ENCODE results near the gene OR7A5. TPM values are rescaled to one million over a fixed set of nuclear protein-coding genes. Genes with fewer than 3 reads are reported as not detected.

OR7A5 gene
- total and polyA plus RNA-seq, 2 of the 8 experiments (the other 6 are each of a cell fraction or from before 2014, with no cell fraction given), result not detected

- Histone ChIP-seq H2AFZ (ENCODE audit: low read length) (no peak overlapping the region), H4K20me1 (replicated peaks in 1 of 2; ENCODE audit: control insufficient read depth in 1 of 2, insufficient read depth in 2 of 2, low read length in 2 of 2) (no peaks in the 10 kb centered on the region), H3K4me3 (ENCODE audit: extremely low read depth in 1 of 4, insufficient read depth in 2 of 4, low read depth in 3 of 4, low read length in 4 of 4) (no peak overlapping the region), H3K14ac (ENCODE audit: insufficient read length) (no peak overlapping the region), H3K9ac (replicated peaks in 1 of 4; ENCODE audit: extremely low read depth in 1 of 4, low read depth in 3 of 4, low read length in 3 of 4) (no peak overlapping the region), H2BK120ac (replicated peaks; ENCODE audit: low read depth, low read length) (no peak overlapping the region), H3K27ac (ENCODE audit: low read depth, low read length) (no peak overlapping the region), H3K23ac (ENCODE audit: insufficient read length) (no peak overlapping the region), H3K9me3 (ENCODE audit: insufficient read depth in 2 of 2, low read depth in 1 of 2, low read length in 1 of 2) (peaks cover 58 to 70% of the 10 kb centered on the region in 2 experiments), H4K8ac (ENCODE audit: extremely low read depth, insufficient read depth, low read length) (no peak overlapping the region), H3K18ac (ENCODE audit: extremely low read depth, low read length) (no peak overlapping the region), H2BK20ac (ENCODE audit: low read length) (no peak overlapping the region), H2BK12ac (ENCODE audit: low read depth, low read length) (no peak overlapping the region), H3K4ac (replicated peaks; ENCODE audit: insufficient read length, low read depth, low read length) (no peak overlapping the region), H2BK5ac (ENCODE audit: low read depth, low read length) (no peak overlapping the region), H3K27me3 (replicated peaks in 1 of 4; ENCODE audit: control insufficient read depth in 3 of 4, extremely low read depth in 1 of 4, insufficient read depth in 3 of 4, low read length in 3 of 4) (no peaks in the 10 kb centered on the region), H3K79me2 (ENCODE audit: control insufficient read depth in 1 of 2, insufficient read depth in 2 of 2, low read length in 2 of 2) (no peaks in the 10 kb centered on the region), H2BK15ac (ENCODE audit: low read length) (no peak overlapping the region), H2AK5ac (ENCODE audit: low read depth, low read length) (no peak overlapping the region), H3K4me2 (ENCODE audit: insufficient read depth in 1 of 2, low read depth in 2 of 2, low read length in 2 of 2) (no peak overlapping the region), H3K79me1 (ENCODE audit: low read depth, low read length) (no peaks in the 10 kb centered on the region), H4K5ac (ENCODE audit: insufficient read length, low read depth, low read length) (no peak overlapping the region), H3K56ac (replicated peaks; ENCODE audit: insufficient read length, low read depth, low read length) (no peak overlapping the region), H3K4me1 (replicated peaks in 1 of 4; ENCODE audit: control insufficient read depth in 3 of 4, insufficient read depth in 4 of 4, low read length in 3 of 4) (no peaks in the 10 kb centered on the region), H4K91ac (replicated peaks; ENCODE audit: insufficient read length, low read length) (no peak overlapping the region), H3K23me2 (ENCODE audit: low read depth, low read length) (no peaks in the 10 kb centered on the region), H3K36me3 (ENCODE audit: control insufficient read depth in 2 of 4, insufficient read depth in 4 of 4, low read length in 3 of 4) (no peaks in the 10 kb centered on the region)
- ChIA-PET CTCF (ENCODE audit: partially characterized antibody) (no interaction called here), POLR2A (ENCODE audit: partially characterized antibody) (no interaction called here)
- DNase-seq (ENCODE audit: low read depth in 1 of 2, low spot score in 2 of 2) (no peak), FAIRE-seq (no peak)
- WGBS, 2 experiments (ENCODE audit: extremely low coverage in 1 of 2, insufficient coverage in 1 of 2, insufficient read length in 1 of 2, insufficient replicate concordance in 2 of 2, low coverage in 1 of 2, low lambda C conversion rate in 2 of 2, missing lambda C conversion rate in 1 of 2), result 49% methylated on average over 2 of the region's 2 CpGs; no CpG with 5 or more reads in 1 of the 2 experiments
- no peak for TF ChIP-seq KDM1A (IDR thresholded peaks at IDR 0.05; ENCODE audit: borderline replicate concordance, low read length)
- TF ChIP-seq POLR2A (IDR thresholded peaks at IDR 0.05; ENCODE audit: control extremely low read depth in 1 of 2, low read depth in 2 of 2, low read length in 2 of 2), result no peak
- no peak for TF ChIP-seq TEAD4 (IDR thresholded peaks at IDR 0.05; ENCODE audit: low read depth, low read length)
- no peak for TF ChIP-seq CEBPB (IDR thresholded peaks at IDR 0.05; ENCODE audit: low read depth, low read length)
- no peak for TF ChIP-seq BRCA1 (IDR thresholded peaks at IDR 0.05; ENCODE audit: low read depth, low read length)
- no peak for TF ChIP-seq USF2 (IDR thresholded peaks at IDR 0.05; ENCODE audit: low read length)
- no peak for TF ChIP-seq CTCF (IDR thresholded peaks at IDR 0.05; ENCODE audit: control extremely low read depth in 1 of 3, insufficient read depth in 1 of 3, low read depth in 1 of 3, low read length in 3 of 3)
- no peak for TF ChIP-seq KDM4A (IDR thresholded peaks at IDR 0.05; ENCODE audit: low read depth, low read length, severe bottlenecking)
- TF ChIP-seq CBX5 (IDR thresholded peaks at IDR 0.05; ENCODE audit: low read depth, low read length), result no peak
- no peak for TF ChIP-seq MAFK (IDR thresholded peaks at IDR 0.05; ENCODE audit: low read depth, low read length)
- no peak for TF ChIP-seq POU5F1 (IDR thresholded peaks at IDR 0.05; ENCODE audit: low read depth, low read length)
- TF ChIP-seq RXRA (IDR thresholded peaks at IDR 0.05; ENCODE audit: insufficient read depth, low read depth, low read length), result no peak
Observed at GRCh38 chr19:14843169-14843568, 8.2 kb upstream of the OR7A5 start.
